ENCODE data around the gene SSH3.

Gene SSH3

DNA sequence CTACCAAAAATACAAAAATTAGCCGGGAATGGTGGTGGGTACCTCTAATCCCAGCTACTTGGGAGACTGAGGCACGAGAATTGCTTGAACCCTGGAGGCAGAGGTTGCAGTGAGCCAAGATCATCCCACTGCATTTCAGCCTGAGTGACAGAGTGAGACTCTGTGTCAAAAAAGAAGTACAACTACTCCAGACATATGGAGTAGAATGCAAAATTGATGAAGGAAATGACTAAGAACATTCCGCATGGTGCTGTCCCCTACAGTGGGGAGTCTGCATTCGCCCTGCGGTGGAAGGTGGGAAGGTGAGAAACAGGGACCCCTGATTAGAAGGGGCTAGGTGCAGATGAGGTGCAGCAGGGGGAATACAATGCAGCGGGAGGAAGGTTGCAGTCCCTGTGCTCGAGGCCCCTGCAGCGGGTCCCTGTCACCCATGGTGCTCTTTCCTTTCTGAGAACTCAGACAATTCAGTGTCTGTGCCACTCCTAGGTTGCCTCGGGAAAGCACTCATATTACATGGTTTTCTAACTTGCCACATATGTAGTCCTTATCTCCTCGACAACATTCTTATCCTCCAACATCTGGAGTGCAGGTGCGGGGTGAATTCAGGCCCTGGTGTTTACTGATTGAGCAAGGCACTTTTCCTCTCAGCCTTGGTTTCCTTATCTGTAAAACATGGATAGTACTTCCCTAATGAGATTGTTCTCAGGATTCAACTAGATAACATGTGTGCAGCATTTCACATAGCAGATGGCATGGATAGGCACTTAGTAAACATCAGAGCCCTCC is 44.8 kb downstream of the SSH3 start:
- DNase-seq (ENCODE audit: low read depth, low spot score), result no peak

DNA sequence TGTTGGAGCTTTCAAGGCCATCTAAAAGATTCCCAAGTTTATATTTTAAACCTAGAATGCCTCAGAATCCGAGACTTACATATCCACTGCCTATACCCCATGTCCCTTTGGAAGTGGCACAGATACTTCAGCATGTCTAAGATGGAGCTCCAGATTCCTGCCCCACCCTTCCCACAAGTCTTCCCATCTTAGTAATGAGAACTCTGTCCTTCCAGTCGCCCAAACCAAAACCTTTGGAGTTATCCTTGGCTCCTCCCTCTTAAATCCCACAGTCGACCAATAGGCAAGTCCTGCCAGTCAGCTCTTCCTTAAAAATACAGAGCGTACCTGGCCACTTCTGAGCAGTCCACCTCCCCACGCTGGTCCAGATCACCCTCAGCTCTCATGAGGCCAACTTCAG is 45.7 kb downstream of the SSH3 start:
- no peak for DNase-seq (ENCODE audit: low read depth, low spot score)

DNA sequence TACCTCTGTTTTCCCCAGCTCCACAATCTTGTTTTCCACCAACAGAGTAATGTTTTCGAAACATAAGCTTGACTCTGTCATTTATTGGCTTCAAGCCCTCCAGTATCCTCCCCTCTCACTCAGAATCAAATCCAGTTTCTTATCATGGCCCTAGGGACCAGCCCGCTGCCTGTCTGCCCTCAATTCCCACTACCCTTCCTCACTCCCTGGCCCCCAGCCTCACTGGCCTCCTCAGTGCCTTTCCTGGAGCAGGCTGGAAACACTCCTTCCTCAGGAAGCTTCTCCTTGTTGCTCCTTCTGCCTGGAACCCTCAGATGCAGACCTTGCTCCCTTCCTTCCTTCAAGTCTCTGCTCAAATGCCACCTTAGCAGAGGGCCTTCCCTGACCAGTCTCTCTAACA is 46.1 kb downstream of the SSH3 start:
- no peak for DNase-seq (ENCODE audit: low read depth, low spot score)

DNA sequence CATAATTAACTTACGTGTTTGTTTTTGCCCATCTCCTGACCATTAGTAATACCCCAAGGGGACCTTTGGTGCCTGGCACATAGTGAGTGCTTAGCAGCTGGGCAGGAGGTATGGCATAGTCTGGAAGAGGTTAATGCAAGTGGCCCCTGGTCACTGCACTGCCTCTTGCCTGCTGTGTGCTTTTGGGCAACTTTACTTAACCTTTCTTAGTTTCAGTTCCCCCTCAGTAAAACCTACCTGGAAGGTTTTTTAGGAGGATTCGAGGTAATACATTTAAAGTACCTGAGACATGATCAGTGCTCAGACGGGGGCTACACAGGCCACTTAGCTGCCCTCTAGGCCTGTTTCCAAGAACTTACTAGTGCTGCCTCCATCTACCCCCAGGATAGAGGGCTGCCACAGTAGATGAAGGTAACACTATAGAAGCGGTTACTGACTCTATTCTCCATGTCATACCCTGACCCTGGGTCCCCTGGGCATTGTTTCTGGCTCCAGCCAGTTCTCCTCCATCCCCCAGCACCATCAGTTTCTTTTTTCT is 46.7 kb downstream of the SSH3 start:
- no peak for DNase-seq (ENCODE audit: low read depth, low spot score)

DNA sequence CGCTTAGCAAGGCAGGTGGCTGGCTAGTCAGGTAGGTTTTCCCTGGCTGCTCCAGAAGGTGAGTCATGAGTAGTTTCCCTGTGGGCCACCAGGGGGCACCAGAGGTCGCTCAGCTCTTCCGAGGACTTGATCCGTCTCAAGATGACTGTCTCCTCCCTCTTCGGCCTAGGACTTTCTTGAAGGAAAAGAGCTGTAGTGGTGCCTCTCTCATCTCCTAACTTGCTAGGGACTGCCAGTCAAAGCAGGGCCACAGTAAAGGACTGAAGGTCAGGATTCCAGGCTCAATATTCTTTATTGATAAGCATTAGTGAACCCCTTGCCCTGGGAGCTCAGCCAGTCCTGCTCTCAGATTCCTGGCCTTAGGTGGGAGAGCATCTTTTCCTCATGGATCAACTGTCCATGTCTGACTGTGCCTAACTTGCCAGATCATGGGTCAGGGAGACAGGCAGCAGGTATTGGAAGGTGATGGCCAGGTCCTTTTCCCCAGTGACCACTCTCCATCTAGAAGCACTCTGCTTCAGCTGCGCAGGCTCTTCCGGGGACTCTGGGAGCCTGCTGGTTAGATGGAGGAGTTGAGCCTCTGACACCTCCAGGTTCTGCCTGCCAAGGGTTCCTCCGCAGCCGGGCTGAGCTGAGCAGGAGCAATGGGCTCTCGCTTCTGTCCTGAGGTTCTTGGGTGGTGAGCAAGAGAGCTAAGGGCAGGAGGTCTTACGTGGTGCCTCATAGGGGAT is 48.1 kb downstream of the SSH3 start:
- DNase-seq (ENCODE audit: low read depth, low spot score), result peak; percentile 86

DNA sequence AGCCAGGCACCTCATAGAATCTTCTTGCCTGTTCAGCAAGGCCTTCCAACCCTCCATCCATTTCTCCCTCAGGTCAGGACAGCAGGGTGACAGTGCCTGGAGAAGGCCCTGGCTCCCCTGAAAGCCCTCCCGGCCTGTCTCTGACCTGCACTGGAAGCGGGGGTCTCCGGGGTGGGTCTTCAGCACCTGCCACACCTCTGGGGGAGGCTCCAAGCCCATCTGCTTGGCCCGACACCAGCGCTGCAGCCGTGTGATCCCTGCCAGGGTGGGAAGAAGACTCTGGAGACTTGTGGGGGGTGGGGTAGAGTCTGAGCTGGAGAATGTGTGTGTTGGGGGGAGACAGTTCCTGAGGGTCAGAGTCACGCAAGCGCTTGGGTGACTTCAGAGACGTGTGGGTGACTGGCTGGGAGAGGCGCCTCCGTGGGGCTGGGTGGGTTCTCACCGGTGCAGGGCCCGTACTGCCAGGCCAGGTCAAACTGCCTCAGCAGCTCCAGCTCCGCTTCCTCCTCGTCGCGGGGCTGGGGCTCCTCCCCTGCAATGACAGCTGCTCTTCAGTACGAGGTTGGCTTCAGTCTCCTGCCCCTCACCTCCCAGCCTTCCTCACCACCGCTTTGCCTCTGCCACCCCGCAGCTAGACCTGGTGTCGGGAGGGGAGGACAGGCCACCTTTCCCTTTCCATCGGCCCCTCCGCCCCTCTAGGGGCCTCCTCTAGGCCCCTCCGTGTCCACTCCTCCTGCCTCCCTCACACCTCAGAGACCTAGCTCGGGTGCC is 49.4 kb downstream of the SSH3 start:
- DNase-seq (ENCODE audit: low read depth, low spot score), result no peak

DNA sequence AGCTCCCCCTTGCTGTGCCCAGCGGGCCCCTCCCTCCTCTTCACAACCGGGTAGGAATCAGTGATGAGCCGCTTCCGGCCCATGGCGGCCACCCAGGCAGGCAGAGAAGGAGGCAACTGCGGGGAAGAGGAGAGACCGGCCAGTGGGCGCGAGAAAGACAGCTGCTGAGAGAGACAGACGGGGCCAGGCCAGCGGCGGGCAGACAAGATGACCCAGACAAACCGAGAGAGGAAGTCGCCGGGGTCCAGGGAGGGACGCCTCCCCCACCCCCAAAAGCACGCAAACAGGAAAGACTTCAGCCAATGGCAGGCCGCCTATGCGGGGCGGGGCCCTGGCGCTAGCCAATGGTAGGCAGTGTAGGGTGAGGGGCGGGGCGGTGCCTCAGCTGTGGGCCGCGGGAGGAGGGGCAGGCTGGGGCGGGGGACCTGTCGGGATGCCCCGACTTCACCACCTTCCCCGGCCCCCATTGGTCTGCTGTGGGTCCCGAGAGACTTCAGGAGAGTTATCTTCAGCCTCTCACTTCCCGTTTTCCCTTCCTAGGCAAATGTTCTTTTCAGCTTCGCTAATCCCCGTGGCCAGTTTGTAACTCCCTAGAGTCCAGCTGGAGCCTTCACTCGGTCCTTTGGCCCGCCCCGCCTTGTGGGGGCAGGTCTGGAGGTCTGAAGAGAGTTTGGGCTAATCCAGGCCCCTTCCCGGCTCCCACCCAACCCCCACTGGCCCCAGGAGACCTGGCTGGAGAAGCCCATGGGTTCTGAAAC is 50.2 kb downstream of the SSH3 start, which contains the start of gene POLD4:
Gene POLD4 (minus strand): TSS at position 230 of the 758 bp plus-strand sequence. CDS start 147 bp downstream, at position 83.
- DNase-seq (ENCODE audit: low read depth, low spot score), result peak; percentile 94

DNA sequence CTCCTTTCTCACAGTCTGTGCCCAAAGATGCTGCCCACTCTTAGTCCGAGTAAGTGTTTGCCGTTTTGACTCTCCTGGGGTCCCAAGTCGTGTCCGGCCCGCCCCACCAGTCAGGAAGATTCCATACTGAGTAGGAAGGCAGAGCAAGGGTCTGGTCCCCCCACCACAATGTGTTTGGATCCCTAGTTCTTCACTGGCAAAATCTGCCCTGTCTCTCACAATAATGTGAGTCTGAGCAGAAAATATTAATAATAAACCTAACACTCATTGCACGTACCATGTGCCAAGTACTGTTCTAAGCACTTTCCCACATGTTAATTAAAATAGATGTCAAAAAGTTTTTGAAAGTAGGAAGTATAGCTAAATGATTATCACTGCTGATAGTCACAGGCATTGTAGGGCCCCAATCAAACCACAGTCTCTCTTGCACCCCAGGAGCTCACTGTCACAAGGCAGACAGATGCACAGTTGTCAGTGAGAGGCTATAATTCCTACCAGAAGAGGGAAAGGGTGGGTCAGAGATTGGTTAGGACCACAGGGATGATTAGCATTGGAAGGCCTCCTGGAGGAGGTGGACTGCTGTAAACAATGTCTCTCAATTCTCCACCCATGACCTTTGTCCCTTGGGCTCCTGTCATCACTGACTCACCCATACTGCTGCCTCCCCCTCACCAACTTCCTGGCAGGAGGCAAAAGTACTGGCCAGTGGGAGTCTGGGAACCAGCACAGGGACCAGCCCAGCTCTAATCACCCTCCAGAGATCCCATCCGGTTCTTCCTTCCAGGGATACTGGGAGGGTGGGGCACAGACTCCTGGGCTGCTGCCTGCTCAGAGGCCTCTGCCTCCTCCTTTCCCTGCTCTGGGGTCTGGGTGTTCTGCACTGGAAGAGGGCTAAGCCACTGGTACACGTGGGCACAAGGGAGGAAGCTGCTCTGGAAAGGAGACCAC is 51.0 kb downstream of the SSH3 start:
- DNase-seq (ENCODE audit: low read depth, low spot score), result peak; percentile 80

DNA sequence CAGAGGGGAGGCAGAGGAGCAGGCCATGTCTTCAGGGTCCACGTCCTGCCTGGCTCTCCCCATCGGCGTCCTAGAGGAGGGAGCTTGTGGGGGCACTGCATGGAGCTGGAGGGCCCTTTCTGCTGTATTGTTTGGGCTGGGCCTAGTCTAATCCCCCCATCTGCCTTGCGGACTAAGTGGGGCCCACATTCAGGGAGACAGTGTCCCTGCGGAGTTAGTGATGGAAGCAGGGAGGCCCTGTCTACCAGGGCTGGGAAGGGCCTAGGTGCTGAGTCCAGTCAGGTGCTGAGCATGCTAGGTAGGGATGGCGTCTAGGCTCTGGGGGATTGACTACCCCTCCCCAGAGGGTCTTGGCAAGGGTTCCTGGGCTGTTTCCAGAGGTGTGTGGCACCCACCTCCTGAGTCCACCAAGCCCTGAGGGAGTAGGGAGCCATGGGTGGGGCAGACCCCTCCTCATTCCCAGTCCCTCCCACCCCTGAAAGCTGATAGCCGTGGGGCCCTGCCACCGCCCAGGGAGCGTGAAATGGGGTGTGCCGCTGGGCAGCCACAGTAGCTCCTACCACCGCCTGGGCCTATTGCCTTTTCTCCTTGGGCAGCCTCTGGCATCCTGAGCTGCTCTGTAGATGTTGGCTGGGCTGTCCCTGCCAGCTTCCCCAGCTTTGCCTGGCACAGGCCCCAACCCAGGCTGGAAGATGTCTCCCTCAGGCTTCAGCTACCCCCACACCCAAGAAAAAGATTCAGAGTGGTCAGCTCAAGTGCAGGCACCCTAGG is 51.9 kb downstream of the SSH3 start:
- DNase-seq (ENCODE audit: low read depth, low spot score), result no peak

DNA sequence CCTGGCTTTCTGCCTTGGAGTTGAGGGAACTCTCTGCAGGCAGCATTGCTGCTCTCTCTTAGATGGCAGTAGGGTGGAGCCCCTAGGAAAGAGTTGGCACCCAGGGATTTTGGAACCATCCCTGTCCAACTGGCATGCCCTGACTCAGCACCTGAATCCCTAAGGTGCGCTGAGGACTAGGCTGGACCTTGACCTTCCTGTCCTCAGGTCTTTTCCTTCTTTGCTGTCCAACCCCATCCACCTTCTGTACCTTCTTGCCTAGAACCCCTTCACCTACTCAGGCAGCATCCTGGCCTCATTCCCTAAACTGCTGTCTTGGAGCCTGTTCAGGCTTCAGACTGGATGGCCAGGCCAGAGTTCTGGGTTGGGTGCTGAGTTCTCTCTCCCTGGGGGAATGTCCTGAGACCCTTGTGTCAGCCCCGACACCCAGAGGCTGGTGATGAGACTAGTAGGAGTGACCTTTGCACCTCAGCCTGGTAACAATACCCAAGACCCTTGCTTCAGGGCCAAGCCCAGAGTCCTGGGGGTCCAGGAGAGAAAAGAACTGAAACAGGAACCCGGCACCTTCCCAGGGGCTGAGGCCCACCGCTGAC is 52.6 kb downstream of the SSH3 start:
- no peak for DNase-seq (ENCODE audit: low read depth, low spot score)

DNA sequence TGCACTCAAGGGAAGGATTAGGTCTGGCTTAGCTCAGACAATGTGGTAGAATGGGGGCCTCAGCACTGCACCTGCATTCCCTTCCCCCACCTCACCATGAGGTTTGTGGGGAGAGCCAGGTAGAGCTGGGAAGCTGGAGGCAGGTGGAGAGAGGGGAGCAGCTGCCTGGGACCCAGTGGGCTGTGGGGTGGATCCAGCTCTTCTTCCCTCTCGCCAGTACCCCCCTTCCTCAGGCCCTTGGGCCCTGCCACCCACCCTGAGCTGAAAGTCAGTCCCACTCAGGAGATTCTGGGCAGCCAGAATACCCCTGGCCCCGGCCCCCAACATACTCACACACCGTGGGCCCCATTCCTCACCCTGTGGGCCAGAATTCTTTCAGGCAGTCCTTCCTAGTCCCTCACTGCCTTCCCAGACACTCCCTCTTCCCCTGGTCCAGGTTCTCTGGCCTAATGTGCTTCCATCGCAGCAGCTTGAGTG is 53.1 kb downstream of the SSH3 start:
- no peak for DNase-seq (ENCODE audit: low read depth, low spot score)

DNA sequence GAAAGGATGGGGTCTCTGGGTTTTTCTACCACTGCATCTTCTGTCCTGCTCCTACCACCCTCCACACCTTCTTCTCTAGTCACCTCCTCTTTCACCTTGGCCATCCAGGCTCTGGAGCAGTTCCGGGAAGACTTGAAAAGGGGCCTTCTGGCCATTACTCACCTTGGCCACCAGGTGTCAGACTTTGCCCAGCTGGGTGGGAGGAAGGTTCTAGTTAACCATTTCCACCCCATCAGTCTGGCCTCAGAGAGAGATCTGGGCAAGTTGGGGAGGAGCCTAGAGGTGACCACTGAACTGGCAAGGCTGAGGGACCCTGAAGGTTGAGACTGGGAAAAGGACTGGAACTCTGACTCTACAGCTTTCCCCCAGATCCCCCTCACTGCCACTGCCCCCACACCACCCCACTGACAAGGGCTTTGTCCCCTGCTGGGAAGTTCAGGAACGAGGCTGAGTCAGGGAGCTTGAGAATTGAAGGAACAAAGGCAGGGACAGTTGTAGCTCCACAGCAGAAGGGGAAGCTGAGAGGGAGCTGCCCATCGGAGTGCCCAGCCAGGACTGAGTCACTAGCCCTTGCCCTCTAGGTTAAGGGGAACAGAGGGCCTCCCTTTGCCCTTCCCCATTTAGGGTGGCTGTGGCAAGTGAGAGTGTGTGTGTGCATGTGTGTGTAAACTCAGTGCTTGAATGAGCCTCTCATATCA is 53.7 kb downstream of the SSH3 start:
- peak; percentile 89 for DNase-seq (ENCODE audit: low read depth, low spot score)

DNA sequence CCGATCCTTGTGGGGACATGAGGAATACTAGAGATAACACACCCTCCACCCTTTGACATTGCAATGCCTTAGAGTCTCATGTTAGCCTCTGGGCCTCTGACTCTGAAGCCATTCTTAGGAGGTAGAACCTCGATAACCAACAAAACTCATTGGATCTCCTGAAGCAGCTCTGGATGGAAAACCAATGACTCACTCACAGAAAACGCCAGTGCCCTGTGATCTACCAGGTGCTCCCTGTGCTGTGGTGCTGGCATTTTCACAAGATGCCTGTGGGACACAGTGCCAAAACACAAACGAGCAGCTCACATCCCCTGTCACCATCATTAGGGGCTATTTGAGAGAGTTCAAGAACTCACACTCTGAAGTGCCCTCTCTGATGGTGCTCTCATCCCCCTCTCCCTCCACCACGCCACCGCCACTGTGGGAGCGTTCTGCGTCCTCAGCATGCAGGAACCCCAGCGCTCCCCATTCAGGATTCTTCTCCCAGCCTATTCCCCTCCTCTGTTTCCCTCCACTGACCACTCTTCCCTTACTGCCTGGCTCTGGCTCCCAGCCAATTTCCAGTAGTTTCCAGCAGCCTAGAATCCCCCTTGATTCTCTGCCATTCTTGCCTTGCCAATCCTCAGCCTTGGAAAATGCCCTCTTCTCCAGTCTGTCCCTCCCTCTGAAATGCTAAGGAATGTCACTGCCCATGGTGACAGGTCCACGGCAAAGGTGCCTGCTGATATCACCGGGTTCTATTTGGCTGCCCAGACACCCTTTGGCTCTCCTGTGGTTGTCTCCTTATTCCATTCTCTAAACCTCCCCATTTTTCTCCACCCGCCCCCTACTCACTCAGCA is 54.7 kb downstream of the SSH3 start:
- DNase-seq (ENCODE audit: low read depth, low spot score), result no peak

All from ELF-1 (cell line).